ACHN (cell line): Measurements from ENCODE around the gene INSIG2.

Source experiments
- DNase-seq: peaks from one replicate; pipeline ENCODE4 v3.0.0-alpha.2; 2015
- in situ Hi-C: cut with HindIII; loops from 2 replicates; pipeline ENCODE4 v1.10.0; 2017; ENCODE audit warnings: low sequenced_read_pairs, low pct_ligation_motif_present, low pct_unique_long_range_greater_than_20kb

Gene INSIG2

DNA sequence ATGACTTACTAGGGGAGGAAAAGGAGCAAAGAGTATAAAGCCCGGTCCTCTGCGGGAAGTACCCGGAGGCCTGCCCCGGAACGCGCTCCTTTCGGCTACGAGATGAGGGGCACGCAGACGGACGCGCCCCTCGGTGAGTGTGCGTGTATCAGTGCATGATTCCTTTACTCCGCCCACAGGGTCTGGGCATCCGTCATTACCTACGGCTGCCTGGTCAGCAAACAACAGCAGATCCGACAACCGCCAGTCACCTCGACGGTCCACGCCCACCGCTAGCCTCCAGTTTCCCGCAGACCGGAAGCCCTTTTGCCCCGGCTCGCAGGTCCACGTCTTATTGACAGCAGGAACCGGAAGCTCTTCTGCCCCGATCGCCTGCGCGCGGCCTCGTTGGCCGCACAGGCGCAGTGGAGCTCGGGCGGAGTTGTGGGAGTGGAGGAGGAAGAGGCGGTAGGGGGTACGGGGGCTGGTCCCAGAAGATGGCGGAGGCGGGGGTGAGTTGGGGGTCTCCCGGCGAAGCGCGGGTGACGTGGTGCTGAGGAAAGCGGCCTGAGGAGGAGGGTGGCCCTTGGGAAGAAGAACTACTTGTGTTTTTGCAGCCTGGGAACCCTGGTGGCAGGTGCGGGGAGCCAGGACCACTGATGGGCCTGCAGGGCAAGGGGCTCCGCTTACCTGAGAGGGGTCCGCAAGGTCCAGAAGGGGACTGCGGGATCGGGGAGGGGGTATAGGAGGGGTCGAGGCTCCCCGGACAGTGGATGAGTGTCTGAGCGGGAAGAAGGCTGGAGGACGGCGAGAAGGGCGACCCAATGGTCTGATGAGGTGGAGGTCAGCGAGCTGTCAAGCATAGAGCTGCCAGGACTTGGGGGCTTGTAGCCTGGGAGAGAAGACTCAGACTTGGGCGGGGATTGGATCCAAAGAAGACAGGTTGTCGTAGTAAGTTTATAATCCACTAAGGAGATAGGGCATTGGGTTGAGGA, at the start of gene INSIG2:
INSIG2 (plus strand) TSS at position 421 of the 974 bp plus-strand sequence. CDS start 8,086 bp downstream, outside the sequence.
- in situ Hi-C loops, result no loop called here
- DNase-seq, result peak; percentile 99

DNA sequence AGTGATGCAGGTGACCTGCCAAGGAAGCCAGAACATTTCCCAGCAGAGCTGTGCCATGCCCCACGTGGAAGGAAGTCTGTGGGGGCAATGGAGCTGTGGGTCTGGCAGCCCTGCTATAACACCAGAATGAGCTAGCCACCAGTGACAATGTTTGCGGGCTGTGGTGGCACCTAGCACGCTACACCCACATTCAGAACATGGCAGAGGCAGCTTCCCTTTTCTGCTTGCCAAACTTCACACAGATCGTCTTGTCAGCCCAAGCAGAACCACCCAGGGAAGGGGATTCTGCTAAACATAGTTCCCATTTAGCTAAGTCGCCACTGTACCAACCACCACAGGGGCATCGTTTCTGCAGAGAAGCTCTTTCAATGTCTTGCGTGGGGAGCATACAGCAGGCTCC, 47.4 kb upstream of the INSIG2 start:
- in situ Hi-C loops, result no loop called here

DNA sequence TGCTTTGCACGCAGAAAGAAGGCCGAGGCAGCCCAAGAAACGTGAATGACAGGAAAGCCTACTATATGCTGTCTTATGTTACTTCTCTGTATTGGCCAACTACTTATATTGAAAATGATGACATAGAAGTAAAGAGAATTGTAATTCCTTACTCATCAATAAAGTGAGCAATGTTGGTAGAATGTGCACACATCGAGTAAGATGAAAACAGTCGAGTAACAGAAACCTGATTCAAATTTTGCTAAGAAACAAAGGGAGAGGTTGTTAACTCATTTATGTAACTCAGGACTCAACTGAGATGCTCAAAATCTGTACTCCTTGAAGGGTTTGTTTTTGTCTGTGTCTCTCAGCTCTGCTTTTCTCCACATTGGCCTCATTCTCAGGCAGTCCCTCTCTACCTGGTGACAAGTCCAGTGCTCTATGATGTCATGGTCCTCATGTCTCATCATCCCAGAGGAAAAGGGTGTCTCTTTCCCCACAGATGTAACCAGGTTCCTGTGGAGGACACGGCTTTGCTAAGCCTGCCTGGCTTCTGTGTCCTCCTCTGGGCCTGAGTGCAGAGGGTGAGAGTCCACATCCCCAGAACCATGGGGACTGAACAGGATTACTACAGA, 44.1 kb upstream of the INSIG2 start:
- in situ Hi-C loops, result no loop called here
- no peak for DNase-seq

More for the DNA sequence above, 47.4 kb upstream of the INSIG2 start:
- no peak for DNase-seq

DNA sequence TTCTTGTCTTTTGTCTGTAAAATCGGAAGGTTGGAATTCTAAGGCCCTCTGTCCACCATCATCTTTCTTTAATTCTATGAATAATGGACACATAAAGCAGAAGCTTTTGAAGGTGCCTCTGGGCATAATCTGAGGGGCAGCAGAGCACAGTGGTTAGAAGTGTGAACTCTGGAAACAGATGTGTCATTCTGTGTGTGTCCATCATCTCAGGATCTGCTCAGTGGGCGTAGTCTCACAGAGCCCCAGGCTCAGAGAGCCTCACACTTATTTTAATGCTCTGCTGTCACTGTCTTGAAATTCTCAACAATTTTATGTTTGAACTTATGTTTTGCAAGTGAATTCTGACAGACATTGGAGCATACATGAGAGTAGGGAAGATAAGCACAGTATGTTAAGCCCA, 43.4 kb upstream of the INSIG2 start:
- in situ Hi-C loops, result no loop called here

DNA sequence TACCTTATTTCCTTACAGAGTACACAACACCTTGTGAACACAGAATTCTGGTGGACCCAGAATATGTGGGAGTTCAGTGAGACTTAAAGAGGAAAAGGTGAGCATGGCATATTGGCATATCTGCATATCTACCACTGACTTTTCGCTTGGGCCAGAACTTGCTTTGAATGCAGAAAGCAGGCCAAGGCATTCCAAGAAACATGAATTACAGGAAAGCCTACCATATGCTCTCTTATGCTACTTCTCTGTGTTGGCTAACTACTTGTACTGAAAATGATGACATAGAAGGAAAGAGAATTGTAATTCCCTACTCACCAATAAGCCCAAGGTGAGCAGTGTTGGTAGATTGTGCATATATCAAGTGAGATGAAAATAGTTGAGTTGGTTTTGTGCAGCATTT, 43.0 kb upstream of the INSIG2 start:
- in situ Hi-C loops, result no loop called here
- DNase-seq, result no peak

More for the DNA sequence above, 43.4 kb upstream of the INSIG2 start:
- DNase-seq, result no peak

DNA sequence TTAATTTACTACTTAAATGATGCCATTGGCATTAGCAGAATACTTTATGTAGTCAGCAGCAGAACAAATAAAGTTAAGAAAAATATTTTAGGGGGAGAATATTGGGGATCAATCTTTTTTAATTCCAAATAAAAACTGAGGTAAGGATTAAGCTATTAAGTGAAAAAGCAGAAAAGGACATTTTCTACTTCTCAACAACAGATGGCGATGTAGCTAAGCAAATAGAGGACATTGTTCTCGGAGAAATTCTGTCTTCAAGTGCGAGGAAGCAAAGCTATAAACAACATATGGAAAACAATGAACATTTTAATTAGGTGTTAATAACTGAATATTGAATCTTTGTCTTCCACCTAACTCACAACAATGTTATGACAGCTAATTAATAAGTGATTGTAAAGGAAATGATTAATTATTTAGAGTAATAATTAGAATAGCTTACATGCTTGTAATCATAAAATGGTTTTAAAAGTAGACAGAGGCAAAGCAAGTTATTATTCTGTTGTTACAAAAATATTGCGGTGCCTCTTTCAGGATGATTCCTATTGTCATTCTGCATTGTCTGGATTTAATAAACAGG, 41.5 kb upstream of the INSIG2 start:
- peak; percentile 57 for DNase-seq
- in situ Hi-C loops, result no loop called here

DNA sequence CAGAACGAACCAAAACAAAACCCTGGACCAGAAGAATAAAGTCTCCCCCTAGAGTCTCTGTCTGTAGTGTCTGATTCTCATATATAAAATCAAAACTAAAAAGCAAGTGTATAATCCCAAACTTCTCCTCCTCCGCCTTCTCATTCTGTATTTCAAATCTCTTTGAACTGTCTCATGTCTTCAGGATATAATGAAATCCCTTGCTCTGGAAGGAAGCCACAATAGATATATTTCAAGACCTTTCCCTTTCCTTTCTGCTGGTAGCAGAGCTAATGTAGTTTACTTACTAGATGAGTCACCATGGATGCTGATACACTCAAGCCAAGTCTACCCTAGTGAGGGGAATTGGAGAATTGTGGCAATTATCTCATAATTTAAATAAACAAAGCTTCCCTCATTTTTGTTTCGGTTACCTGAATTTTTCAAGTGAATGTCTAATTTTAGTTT, 40.9 kb upstream of the INSIG2 start:
- in situ Hi-C loops, result no loop called here
- DNase-seq, result peak; percentile 13

DNA sequence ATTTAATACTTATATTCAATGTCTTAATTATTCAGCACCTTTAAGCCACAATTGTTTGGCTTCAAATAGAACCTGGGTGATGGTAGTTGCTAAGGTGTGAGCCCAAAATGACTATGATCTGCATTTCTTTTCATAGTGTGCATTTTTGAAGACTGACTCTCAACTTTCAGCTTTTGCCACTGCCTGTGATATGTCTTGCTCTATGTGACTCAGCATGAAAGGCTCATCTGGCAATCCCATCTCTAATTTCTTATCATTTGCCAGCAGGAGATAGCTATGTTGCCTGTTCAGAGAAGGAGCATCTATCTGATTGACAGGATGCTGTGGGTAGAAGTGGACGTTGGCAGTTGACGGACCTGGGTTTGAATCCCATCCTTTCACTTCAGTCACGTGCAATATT, 39.9 kb upstream of the INSIG2 start:
- no peak for DNase-seq
- in situ Hi-C loops, result no loop called here

DNA sequence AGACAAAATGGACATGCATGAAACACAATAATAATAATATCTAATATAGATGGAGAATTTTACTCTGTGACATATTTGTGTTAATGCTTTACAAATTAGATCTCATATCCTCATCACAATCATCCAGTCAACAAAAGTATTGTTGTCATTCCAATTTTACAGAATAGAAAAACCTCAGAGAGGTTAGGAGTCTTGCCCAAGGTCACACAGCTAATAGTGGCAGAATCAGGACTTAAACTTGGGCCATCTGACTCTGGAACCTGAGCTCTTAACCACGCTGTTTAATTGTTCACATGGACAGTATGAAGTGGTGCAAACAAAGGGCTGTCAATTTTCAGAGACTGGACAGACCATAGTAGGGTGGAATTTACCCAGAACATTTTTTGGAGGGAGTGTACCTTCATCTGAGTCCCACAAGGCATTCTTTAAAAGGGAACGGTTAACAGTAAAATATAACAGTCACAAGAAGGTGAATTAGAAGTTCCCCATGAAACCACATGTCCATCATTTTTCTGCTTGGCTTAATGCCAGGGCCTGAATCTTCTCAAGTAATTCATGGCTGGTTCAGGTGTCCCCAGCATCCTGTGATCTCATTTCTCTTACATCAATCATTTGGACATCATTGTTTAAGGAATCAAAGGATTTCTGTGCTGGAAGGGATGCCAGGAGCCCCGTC, 39.0 kb upstream of the INSIG2 start:
- DNase-seq, result no peak
- in situ Hi-C loops, result no loop called here

DNA sequence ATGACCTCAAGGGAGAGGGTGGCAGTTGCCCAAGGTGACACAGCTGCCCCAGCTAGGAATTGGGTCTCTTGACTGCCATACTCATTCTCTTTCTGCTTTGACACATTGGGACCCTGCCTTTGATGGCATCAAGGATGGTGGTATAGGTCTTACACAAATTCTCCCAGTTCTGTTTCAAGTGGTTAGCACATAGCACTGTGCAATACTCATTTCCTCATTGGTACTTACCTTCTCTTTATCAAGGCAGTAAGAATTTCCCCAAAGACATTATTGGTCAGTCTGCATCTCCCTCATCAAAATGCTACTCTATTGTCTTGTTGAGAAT, 38.5 kb upstream of the INSIG2 start:
- in situ Hi-C loops, result no loop called here
- no peak for DNase-seq

DNA sequence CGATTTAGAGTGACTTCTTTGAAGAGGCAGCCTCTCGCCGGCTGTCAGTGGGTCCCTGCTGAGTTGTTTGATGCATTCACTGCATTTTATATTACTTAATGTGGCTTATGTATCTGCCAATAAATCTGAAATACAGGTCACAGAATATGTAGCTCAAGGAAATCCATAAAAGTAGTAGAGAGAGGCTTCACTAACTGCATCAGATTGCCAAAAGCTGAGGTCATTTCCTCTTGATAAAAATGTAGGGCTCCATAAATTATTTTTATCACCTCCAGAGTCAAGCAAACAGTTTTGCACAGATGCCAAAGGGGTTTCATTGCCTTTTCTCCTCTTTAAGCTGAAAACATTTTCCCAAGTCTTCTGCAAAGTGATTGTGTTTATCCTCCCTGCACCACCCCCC, 37.9 kb upstream of the INSIG2 start:
- in situ Hi-C loops, result no loop called here
- DNase-seq, result no peak

DNA sequence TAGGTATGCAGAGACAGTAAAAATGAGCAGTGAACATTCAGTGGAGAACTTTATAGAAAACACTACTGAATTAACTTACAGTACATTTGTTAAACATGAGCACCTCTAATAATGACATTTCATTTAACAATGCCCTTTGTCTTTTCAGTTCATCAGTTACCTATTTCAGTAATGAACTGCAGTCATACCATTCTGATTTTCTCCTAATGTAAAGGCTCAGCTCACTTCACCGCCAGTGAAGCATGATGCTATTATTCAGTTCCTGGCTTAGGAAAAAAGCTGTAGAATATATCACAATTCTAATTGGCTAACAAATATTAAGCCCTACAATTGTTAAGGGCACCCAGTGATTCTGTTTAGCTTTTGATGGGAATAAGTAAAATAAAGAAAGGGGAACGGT, 37.3 kb upstream of the INSIG2 start:
- in situ Hi-C loops, result no loop called here
- no peak for DNase-seq

DNA sequence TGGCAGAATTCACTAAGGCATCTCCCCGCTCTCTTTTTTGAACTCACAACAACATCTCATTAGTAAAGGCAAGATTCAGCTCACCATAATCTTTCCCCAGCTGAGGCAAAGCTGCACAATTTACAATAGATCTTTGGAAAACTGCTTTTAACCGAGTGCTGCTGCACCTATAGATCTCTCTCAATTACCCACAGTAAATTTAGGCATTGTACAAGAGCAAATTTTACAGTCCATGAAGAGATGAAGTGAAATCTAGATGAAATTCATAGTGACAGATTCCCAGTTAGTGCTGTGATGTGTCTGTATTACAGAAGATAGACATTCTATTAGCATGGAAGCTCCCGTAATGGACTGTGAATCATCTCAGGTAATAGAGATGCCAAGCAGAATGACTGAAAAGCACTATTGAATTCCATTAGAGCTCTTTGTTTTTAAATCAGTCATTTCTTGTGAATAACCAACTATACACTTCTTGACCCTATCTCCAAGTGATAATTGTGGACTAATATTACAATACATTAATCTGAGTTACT, 36.4 kb upstream of the INSIG2 start:
- in situ Hi-C loops, result no loop called here
- DNase-seq, result no peak

DNA sequence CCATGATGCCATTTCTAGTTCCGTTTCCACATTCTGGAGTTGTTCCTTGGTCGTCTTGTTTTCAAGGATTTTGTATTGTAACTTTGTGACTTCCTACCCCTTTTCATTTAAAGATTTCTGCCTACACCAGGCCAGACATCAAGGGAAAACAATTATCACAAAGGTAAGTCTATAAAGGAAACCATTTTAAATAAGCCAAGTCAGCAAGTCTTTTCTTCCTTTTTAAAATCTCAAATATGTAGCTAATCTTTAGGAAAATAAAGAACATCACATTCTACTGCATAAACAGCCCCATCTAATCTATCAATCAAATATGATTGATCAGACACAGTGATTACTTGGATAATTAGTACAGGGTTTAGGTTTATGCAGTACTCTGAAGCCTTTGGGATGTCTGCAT, 35.8 kb upstream of the INSIG2 start:
- no peak for DNase-seq
- in situ Hi-C loops, result no loop called here

DNA sequence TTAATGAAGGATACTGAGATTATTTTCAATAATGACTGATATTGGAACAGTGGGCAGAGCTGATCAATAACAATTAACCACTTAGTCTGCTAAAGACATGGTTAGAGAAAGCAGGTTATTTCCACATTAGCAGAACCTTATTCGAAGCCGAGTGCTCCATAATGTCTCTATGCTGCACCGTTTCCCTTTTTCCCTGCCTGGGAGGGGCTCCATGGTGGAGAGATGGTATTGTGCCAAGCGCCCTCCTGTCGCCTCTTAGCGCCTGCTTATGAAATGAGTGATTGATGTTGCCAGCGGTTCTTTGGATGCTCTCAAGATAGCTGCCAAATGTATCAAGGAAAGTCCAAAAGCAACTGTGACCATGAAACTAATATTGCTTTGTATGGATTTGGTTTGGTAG, 34.6 kb upstream of the INSIG2 start:
- in situ Hi-C loops, result no loop called here
- no peak for DNase-seq

DNA sequence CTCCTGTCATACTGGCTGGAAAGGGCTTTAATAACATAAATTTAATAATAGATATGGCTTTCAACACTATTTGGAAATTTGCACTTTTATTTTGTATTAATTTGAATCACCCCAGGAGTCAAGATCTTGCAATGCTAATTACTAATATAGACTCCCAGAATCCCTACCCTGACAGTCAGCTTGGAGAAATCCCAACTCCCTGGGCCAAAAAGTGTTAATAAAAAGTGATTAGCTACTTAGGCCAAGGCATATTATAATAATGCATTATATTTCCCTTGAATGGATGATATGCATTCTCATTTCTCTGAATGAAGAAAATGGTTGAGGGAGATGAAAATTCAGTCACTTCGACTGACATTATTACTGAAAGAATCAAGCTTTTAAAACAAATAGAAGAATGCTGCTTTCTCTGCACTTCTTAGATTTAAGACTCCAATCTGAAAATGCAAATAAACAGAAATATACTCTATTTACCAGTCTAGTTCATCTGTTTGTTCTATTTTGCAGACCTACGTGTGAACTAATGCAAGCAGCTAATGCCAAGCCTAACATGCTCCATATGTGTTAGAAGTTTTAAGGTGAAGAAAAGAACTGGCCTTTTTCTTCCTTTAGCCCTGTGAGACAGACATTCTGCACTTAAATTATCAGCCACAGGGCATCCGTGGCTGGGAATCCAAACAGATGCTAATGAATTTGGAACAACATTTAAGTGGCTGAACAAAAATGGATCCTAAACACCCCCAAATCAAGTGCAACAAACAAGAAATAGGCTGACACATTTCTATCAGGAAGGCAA, 33.9 kb upstream of the INSIG2 start:
- DNase-seq, result no peak
- in situ Hi-C loops, result no loop called here

DNA sequence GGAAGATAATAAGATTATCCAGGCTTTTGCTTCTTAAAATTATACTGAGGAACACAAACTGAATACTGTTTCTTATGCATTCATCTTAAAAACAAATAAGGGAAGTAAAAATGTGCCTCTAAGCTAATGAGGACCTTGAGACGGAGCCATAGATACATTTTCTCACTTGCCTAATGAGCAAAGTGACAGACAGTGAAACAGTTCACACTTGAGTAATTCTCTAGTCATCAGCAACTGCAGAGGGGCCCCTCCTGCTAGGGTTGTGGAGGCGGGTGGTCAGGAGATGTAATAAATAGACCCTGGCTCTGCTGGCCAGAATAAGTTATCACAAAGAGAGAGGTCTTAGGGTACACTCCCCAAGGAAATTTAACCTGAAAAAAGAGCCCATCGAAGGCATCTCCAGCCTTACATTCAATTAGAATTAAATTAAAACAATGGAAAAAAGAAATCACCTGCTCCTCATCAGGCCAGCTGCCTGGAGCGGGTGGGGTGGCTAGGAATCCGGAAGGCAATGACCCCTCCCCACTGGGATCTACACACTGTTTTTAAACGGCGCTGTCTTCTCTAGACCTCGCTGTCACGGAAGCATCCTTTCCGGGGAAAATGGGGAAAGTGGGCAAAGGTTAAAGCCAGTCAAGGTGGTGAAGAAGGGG, 32.6 kb upstream of the INSIG2 start:
- no peak for DNase-seq

DNA sequence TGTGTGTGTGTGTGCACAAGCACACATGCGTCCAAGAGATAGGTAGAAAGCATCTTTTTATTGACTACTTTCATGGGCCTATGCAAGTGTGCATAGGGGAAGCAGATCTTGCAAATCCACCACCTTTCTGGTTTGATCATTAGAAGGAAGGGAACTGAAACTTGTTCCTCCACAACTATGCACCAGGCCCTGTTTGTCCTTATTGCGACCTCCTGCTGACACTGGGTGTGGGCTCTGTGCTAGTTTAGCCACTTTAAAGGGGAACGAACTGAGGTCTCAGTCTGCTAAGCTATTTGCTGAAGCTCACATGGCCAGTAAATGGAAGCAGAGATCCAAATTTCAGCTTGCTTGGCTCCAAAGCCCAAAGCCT, 32.1 kb upstream of the INSIG2 start:
- in situ Hi-C loops, result no loop called here
- no peak for DNase-seq

More for the DNA sequence above, 32.6 kb upstream of the INSIG2 start:
- in situ Hi-C loops, result no loop called here
